Epithelial cell of esophagus (primary cell): ENCODE data around the gene ZNF701.
"Not testable (repeated sequence)": the region's sequence is repeated elsewhere in the genome, so short reads cannot be mapped to it uniquely, and the experiment has no call there.

Experiments
- DNase-seq: peaks from one replicate; pipeline ENCODE4 v3.0.0; 2010; ENCODE audit warnings: low read depth
- H3K4me3 ChIP-seq: 2 replicates; pipeline ENCODE4 v1.5.1; 2011; ENCODE audit warnings: mild to moderate bottlenecking, low read length, control low read depth
- TF ChIP-seq, protein P1 (sequence below): IDR thresholded peaks from 2 replicates; pipeline ENCODE4 v1.5.1; 2011; ENCODE audit warnings: low read depth, mild to moderate bottlenecking, low read length, control low read depth, inconsistent platforms; ENCODE audit not compliant: insufficient read depth; ENCODE audit errors: missing control alignments

The ZNF701 gene

DNA sequence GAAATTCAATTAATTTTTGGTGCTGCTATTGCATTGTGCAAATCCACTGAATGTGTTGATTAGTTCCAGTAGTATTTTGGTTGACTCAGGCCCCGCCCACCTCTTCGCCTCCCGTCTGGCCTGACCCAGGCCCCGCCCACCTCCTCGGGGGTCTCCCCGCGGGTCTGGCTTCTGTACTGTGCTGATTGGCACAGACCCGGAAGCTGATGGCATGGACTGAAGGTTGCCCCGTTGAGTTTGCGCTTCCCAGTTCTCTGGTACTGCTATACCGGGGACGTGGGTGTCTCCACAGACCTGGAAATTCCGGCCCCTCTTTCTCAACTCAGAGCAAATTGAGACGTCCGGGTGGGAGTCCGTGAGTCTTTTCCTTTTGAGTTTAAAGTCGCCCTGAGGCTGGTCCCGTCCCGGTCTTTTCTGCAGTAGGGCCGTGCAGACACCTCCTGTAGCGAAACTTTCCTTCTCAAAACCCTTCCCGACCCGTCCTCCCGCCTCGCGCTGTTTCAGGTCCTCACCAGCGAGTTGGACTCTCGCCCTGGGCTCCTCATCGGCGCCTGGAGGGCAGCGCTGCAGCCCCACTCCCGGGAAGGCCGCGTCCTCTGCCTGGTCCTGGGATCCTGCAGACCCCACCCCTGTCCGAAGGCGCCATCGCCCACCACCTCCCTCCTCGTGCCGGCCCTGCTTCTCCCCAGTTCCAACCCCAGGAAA is 14.8 kb downstream of the ZNF701 start:
- H3K4me3 ChIP-seq: no peak overlapping the region
- no peak for DNase-seq

DNA sequence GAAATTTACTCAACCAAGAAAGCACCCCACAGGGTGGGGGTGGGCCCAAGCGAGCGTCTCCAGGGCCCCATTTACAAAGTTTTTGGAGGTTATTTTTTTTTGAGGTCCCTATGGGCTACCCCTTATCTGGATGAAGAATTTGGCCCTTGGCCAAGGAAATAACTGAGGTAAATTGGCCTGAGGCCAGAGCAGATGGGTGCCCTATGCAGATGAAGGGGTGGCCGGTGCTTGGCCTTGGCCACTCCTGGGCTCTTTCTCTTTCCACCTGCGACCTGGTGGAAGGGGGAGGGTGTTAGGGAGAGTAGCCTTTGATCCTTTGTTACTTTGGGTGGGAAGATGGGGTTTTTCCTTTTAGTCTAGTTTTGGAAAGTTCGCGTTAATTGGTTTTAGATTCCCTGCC is 15.5 kb downstream of the ZNF701 start:
- DNase-seq: no peak
- H3K4me3 ChIP-seq: no peak overlapping the region
- TF ChIP-seq, protein P1, sequence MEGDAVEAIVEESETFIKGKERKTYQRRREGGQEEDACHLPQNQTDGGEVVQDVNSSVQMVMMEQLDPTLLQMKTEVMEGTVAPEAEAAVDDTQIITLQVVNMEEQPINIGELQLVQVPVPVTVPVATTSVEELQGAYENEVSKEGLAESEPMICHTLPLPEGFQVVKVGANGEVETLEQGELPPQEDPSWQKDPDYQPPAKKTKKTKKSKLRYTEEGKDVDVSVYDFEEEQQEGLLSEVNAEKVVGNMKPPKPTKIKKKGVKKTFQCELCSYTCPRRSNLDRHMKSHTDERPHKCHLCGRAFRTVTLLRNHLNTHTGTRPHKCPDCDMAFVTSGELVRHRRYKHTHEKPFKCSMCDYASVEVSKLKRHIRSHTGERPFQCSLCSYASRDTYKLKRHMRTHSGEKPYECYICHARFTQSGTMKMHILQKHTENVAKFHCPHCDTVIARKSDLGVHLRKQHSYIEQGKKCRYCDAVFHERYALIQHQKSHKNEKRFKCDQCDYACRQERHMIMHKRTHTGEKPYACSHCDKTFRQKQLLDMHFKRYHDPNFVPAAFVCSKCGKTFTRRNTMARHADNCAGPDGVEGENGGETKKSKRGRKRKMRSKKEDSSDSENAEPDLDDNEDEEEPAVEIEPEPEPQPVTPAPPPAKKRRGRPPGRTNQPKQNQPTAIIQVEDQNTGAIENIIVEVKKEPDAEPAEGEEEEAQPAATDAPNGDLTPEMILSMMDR: no peak

More for the DNA sequence above, 14.8 kb downstream of the ZNF701 start:
- TF ChIP-seq, protein P1: no peak

DNA sequence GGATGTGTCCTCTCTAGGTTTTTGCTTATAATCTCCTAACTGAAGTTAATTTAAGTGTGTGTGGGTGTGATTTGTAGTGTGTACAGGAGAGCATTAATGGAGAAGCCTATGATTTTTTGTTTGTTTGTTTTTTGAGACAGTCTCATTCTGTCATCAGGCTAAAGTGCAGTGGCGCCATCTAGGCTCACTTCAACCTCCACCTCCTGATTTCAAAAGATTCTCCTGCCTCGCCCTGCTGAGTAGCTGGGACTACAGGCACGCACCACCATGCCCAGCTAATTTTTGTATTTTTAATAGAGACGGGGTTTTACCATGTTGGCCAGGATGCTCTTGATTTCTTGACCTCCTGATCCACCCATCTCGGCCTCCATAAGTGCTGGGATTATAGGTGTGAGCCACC is 20.6 kb downstream of the ZNF701 start:
- TF ChIP-seq, protein P1: no peak
- no peak for DNase-seq
- no peak overlapping the region for H3K4me3 ChIP-seq

DNA sequence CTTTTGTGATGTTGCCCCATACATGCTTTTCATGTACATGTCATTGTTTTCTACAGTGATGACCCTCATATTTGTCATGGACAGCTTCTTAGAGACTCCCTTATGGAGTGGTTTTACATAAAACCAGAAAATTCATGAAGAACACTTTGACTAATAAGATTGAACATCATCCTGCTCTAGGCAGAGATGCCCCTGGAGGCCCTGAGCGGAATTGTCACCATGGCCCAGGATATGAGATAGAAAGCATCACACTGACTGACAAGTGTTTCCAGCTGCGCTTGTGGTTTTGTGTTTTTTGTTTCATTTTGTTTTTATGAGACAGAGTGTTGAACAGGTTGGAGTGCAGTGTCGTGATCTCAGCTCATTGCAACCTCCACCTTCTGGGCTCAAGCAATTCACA is 22.2 kb downstream of the ZNF701 start:
- DNase-seq: no peak
- TF ChIP-seq, protein P1: no peak
- H3K4me3 ChIP-seq: no peak overlapping the region

DNA sequence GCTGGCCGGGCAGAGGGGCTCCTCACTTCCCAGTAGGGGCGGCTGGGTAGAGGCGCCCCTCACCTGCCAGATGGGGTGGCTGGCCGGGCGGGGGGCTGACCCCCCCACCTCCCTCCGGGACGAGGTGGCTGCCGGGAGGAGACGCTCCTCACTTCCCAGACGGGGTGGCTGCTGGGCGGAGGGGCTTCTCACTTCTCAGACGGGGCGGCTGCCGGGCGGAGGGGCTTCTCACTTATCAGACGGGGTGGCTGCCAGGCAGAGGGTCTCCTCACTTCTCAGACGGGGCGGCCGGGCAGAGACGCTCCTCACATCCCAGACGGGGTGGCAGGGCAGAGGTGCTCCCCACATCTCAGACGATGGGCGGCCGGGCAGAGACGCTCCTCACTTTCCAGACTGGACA is 23.4 kb downstream of the ZNF701 start:
- H3K4me3 ChIP-seq, DNase-seq: not testable (repeated sequence)

DNA sequence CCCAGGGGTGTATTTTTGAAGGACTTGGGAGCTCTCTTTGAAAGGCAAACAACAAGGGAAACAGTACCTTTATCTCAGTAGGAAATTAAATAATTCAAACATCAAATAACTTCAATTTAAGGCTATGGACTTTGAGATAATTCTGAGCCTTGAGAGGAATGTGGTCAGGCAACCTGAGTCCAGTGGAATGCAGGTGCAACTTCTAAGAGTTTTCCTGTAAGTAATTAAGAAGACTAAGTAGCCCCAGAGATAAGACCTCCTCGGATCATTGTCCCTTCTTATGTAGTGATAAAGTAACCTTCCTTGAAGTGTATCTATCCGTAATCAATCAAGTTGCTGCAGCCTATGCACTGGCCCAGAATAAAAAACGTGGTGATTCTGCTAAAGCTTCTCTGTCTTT is 29.2 kb downstream of the ZNF701 start:
- no peak for DNase-seq
- no peak overlapping the region for H3K4me3 ChIP-seq
- TF ChIP-seq, protein P1: no peak

DNA sequence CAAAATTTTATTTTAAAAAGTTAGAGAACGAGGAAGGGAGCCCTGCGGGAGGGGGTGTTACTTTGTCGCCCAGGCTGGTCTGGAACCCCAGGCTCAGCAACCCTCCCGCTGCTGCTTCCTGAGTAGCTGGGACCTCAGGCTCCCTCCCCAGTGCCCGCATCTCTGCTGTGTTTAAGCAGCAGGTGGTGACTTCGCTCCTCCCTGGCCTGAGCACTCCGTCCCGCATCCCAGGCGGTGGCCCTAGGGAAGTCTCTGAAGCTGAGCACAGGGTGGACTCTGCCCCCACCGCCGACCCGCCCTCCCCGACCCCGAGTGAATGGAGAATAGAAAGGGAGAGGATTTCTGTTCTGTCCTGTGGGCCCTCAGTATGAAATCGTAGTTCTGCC is 30.5 kb downstream of the ZNF701 start:
- peak; percentile 3 for DNase-seq
- TF ChIP-seq, protein P1: no peak

More for the DNA sequence above, 30.5 kb downstream of the ZNF701 start:
- H3K4me3 ChIP-seq: peak overlapping the region; percentile 78
